Measurements from ENCODE around the gene GPR65.

- TF ChIP-seq CTCF (tag by site-specific recombination; IDR thresholded peaks at IDR 0.05), result no peak
- no peak for TF ChIP-seq YY1 (tag by site-specific recombination; IDR thresholded peaks at IDR 0.05)
- TF ChIP-seq ZNF416 (tag by site-specific recombination; IDR thresholded peaks at IDR 0.05), result no peak
- TF ChIP-seq ZNF23 (tag by site-specific recombination; IDR thresholded peaks at IDR 0.05; ENCODE audit: borderline replicate concordance), result no peak
- TF ChIP-seq ZNF133 (tag by site-specific recombination; IDR thresholded peaks at IDR 0.05), result no peak
- no peak for TF ChIP-seq ZNF324 (tag by site-specific recombination; IDR thresholded peaks at IDR 0.05)
- no peak for TF ChIP-seq ZNF548 (tag by site-specific recombination; IDR thresholded peaks at IDR 0.05)
- no peak for TF ChIP-seq ZNF362 (tag by site-specific recombination; IDR thresholded peaks at IDR 0.05)
- no peak for TF ChIP-seq KLF9 (tag by site-specific recombination; IDR thresholded peaks at IDR 0.05; ENCODE audit: low read depth)
- no peak for TF ChIP-seq KLF17 (tag by site-specific recombination; IDR thresholded peaks at IDR 0.05)
- TF ChIP-seq PRDM4 (tag by site-specific recombination; IDR thresholded peaks at IDR 0.05), result no peak
- no peak for TF ChIP-seq ZNF558 (tag by site-specific recombination; IDR thresholded peaks at IDR 0.05)
- no peak for TF ChIP-seq ZBTB7A (tag by site-specific recombination; IDR thresholded peaks at IDR 0.05; ENCODE audit: low read depth)
- TF ChIP-seq BCL11A (tag by site-specific recombination; IDR thresholded peaks at IDR 0.05; ENCODE audit: low read depth), result no peak
Measured at GRCh38 chr14:87967496-87967895, 37.4 kb upstream of the GPR65 start.
